Activated B cell treated with CpG ODN at 0.5 μM for 24 hours (primary cell): ENCODE results near the gene EVA1B. TPM values are rescaled to one million over a fixed set of nuclear protein-coding genes. Genes with fewer than 3 reads are reported as not detected.
A peak's percentile ranks its signal among the peaks of the same experiment; 100 is the strongest.

Source experiments
- ATAC-seq: fragments of 200-7000 bp; cut with Tn5 transposase; one replicate; pipeline ENCODE4 v1.10.0; 2021; ENCODE audit warnings: low read depth, mild to moderate bottlenecking, moderate library complexity
- CTCF ChIA-PET: fragments of 350-600 bp; sonication (Branson Sonifier 250); formaldehyde crosslinking; loops from one replicate; lab custom pipeline; 2021; ENCODE audit warnings: antibody characterized with exemption; lab: Charles Lee
- POLR2A ChIA-PET: fragments of 350-600 bp; sonication (Branson Sonifier 250); formaldehyde crosslinking; loops from one replicate; lab custom pipeline; 2021; ENCODE audit warnings: antibody characterized with exemption; lab: Charles Lee
- DNase-seq: peaks from one replicate; pipeline ENCODE4 v3.0.0; 2022
- H3K27ac Mint-ChIP-seq: one replicate; pipeline ENCODE4 v1.8.0; 2020; ENCODE audit warnings: mixed read lengths
- H3K27me3 Mint-ChIP-seq: one replicate; pipeline ENCODE4 v1.8.0; 2021; ENCODE audit warnings: mixed read lengths
- H3K36me3 Mint-ChIP-seq: one replicate; pipeline ENCODE4 v1.8.0; 2021; ENCODE audit warnings: low read depth, mixed read lengths
- H3K4me1 Mint-ChIP-seq: one replicate; pipeline ENCODE4 v1.8.0; 2021; ENCODE audit warnings: mixed read lengths
- H3K4me3 Mint-ChIP-seq: one replicate; pipeline ENCODE4 v1.8.0; 2020; ENCODE audit warnings: mild to moderate bottlenecking, mixed read lengths
- H3K9me3 Mint-ChIP-seq: one replicate; pipeline ENCODE4 v1.8.0; 2020; ENCODE audit warnings: mixed read lengths
- CTCF ChIP-seq: fragments of 200-600 bp; IDR thresholded peaks from one replicate; pipeline ENCODE4 v1.8.0; 2022; ENCODE audit warnings: antibody characterized with exemption, mild to moderate bottlenecking
- intact Hi-C: fragments of 100-400 bp; cut with micrococcal nuclease; formaldehyde crosslinking; loops from one replicate; pipeline ENCODE4 v1.15.1; 2024
- total RNA-seq: library from RNA; stranded (reverse); gene quantifications from 2 replicates; pipeline ENCODE4 v1.2.3, GENCODE V29; 2022

Gene EVA1B
- total RNA-seq, 1 donor from 2014 or later: 1.2 TPM

DNA sequence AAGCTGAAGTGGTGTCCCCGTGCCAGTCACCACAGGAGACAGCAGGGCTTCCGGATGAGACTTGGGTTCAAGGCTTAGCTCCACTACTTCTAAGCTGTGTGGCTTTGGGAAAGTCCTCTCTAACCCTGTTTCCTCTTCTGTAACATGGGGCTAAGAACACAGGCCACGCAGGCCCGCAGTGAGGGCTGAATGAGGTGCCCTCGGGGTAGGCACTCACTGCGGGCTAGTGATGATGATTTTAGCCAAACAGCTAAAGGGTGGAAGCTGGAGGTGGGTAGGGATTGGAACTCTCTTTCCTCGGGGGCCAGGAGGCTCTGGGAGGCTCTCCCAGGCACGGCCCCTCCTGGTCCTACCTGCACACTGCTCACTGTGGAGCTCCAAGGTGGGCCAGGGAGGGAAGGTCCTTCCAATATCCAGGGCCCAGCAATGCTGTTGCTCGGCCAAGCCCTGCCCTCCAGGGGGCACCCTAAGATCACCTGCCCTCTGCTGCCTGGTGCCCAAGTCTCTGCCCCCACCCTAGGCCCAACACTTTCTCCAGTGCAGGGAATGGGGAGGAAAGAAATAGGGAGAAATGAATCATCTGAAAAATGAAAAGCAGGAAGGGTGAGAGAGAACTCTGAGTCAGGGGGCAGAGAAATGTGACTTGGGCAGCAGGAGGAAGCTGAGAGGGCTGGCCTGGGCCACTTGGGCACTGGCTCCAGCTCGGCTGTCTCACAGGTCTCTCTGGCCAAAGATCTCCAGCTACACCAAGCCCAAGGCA, 19.2 kb upstream of the EVA1B start:
- Mint-ChIP-seq H3K36me3 (peaks cover 71% of the 10 kb centered on the region), H3K4me3 (no peak overlapping the region), H3K27ac (peak overlapping the region; percentile 50), H3K4me1 (peaks cover 3% of the 10 kb centered on the region), H3K9me3 (no peaks in the 10 kb centered on the region), H3K27me3 (no peaks in the 10 kb centered on the region)
- POLR2A ChIA-PET: interaction anchor here (0.5 to 1.6 kb wide), 6 partner anchors 18 to 193 kb away, joined by 3 to 9 read pairs (median 5); partner anchors contain the start of genes STK40 and TRAPPC3
- ATAC-seq (peak; percentile 89), DNase-seq (peak; percentile 47)
- CTCF ChIA-PET: interaction anchor here (1.0 to 4.6 kb wide), 16 partner anchors 11 to 193 kb away, joined by 3 to 48 read pairs (median 6); partner anchors contain the start of gene TRAPPC3
- no peak for TF ChIP-seq CTCF
- intact Hi-C loops: loop anchor here (1.0 to 5.0 kb wide), 3 partner anchors 27 to 78 kb away; partner anchors contain the start of gene SH3D21

DNA sequence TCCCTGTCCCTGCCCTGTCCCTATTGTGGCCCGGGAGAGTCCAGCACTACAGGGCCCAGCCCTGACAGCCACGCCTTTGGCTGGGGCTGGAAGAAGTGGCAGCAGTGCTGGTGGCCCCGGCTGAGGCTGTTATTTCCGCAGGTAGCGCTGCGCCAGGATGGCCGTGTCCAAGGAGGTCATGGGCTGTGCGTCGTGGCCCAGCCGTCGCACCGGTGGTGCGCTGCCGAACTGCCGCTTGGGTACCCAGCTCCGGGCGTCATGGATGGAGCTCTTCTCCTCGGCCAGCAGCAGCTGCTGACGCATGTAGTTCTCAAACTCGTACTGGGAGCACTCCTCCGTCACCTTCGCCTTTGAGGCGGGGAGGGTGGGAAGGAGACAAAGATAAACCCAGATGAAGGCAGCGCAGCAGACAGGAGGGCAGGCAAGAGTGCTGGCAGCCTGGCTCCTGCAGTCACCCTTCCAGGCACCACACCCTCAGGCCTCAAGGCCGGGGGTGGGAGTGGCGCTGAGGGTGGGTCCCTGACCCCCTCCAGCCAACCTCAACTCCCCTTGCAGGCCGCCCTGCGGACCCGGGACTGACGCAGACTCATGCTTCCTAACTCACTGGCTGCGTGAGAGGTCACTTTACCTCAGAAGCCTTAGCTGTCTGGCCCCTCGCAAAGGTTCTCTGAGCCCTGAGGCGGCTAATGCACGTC, 18.3 kb upstream of the EVA1B start:
- intact Hi-C loops: loop anchor here (1.0 to 5.0 kb wide), 3 partner anchors 28 to 79 kb away; partner anchors contain the start of gene SH3D21
- POLR2A ChIA-PET: interaction anchor here (0.6 to 1.6 kb wide), 4 partner anchors 18 to 192 kb away, joined by 3 to 5 read pairs (median 4); partner anchors contain the start of genes STK40 and TRAPPC3
- TF ChIP-seq CTCF: no peak
- Mint-ChIP-seq H3K9me3 (no peaks in the 10 kb centered on the region), H3K4me1 (peaks cover 5% of the 10 kb centered on the region), H3K4me3 (no peak overlapping the region), H3K36me3 (peaks cover 64% of the 10 kb centered on the region), H3K27me3 (no peaks in the 10 kb centered on the region), H3K27ac (no peak overlapping the region)
- CTCF ChIA-PET: interaction anchor here (0.9 to 4.6 kb wide), 17 partner anchors 10 to 192 kb away, joined by 3 to 48 read pairs (median 6); partner anchors contain the start of gene TRAPPC3
- ATAC-seq (no peak), DNase-seq (no peak)

DNA sequence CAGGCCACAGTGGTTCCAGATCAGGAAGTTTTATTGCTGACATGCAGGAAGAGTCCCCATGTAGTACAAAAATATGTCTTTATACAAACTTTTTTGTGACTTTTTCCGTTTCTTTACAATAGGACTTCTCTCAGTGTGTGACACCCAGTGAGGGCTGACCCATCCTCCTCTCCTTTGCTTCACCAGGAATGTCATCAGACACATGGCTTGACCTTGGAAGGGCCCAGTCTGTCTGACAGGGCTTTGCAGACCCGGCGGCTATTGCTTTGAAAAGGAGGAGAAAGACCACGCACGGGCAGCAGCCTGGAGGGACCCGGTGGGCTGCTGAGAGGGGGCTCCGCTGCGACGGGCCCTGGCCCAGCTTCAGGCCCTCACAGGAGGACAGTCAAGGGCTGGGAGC, 16.2 kb upstream of the EVA1B start:
- Mint-ChIP-seq H3K4me1 (peaks cover 5% of the 10 kb centered on the region), H3K9me3 (no peaks in the 10 kb centered on the region), H3K27me3 (no peaks in the 10 kb centered on the region), H3K4me3 (no peak overlapping the region), H3K36me3 (peaks cover 46% of the 10 kb centered on the region), H3K27ac (no peak overlapping the region)
- ATAC-seq: no peak
- TF ChIP-seq CTCF: no peak
- ChIA-PET POLR2A (interaction anchor here (0.6 kb wide), 1 partner anchor 102 kb away, joined by 4 read pairs; no protein-coding TSS in a partner anchor), CTCF (no interaction called here)
- intact Hi-C loops: loop anchor here (5.0 kb wide), 1 partner anchor 32 kb away; the partner anchor contains the start of gene SH3D21
- DNase-seq: no peak

DNA sequence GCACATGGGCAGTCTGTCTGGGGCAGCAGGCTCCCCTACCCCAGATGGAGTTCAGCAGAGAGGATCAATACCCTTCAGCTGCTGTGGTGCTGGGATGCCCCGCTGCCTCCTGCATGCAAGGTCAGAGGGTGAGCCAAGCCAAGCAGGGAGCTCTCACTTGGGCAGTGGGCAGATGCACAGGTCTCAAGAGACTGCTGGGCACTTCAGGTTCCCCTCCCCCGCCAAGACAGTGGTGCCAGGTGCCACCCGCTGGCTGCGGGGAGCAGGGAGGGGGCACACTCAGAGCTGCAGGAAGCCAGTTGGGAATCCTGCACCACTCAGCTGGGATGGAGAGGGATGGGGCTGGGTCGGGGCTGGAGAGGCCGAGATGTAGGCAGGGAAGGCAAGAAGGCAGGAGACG, 15.8 kb upstream of the EVA1B start:
- ATAC-seq (no peak), DNase-seq (no peak)
- Mint-ChIP-seq H3K4me3 (no peak overlapping the region), H3K27me3 (no peaks in the 10 kb centered on the region), H3K27ac (no peak overlapping the region), H3K9me3 (no peaks in the 10 kb centered on the region), H3K36me3 (peaks cover 42% of the 10 kb centered on the region), H3K4me1 (peaks cover 5% of the 10 kb centered on the region)
- intact Hi-C loops: no loop called here
- CTCF ChIA-PET: no interaction called here
- POLR2A ChIA-PET: interaction anchor here (0.6 kb wide), 1 partner anchor 101 kb away, joined by 4 read pairs; no protein-coding TSS in a partner anchor
- no peak for TF ChIP-seq CTCF

DNA sequence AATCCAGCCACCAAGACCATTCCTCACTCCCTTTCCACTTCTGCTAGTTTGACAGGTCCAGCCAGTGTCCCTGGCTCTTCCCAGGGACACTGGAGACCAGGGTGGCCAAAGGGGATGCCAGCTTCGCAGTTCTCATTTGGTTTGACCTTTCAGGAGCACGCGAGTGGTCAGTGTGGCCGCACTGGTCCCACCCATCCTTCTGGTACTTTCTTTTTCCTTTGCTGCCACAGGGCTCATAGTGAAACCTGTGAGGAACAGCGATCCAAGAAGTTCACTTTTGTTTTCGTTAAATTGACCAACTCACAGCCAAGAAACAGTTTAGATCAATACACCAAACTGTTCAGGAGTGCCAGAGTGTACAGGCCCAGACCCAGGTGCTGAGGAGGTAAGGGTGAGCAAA, 14.4 kb upstream of the EVA1B start:
- intact Hi-C loops: no loop called here
- DNase-seq: no peak
- Mint-ChIP-seq H3K9me3 (no peaks in the 10 kb centered on the region), H3K27ac (no peak overlapping the region), H3K27me3 (no peaks in the 10 kb centered on the region), H3K36me3 (peaks cover 32% of the 10 kb centered on the region), H3K4me1 (peaks cover 5% of the 10 kb centered on the region), H3K4me3 (no peak overlapping the region)
- ChIA-PET POLR2A (no interaction called here), CTCF (no interaction called here)
- no peak for TF ChIP-seq CTCF
- no peak for ATAC-seq
